D341Med (cell line): ENCODE data around the gene DICER1.

Source experiments
- DNase-seq: peaks from one replicate; pipeline ENCODE4 v3.0.0; 2012; ENCODE audit warnings: low spot score

DICER1 gene

DNA sequence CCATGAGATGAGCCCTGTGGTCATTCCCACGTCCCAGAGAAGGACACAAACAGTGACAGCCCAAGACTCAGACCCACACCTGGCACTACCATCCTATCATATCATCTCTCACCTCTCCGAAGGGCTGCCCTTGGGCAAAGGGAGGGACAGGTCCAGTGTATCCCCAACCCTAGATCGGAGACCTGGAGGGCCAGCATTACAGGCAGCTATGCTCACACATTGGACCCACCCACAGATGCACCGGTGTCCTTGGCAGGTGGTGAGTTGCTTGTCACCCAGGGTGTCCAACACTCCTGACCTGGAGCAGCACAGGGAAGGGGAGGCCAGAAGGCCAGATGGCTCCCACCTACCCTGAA, 117.4 kb downstream of the DICER1 start:
- peak; percentile 14 for DNase-seq

DNA sequence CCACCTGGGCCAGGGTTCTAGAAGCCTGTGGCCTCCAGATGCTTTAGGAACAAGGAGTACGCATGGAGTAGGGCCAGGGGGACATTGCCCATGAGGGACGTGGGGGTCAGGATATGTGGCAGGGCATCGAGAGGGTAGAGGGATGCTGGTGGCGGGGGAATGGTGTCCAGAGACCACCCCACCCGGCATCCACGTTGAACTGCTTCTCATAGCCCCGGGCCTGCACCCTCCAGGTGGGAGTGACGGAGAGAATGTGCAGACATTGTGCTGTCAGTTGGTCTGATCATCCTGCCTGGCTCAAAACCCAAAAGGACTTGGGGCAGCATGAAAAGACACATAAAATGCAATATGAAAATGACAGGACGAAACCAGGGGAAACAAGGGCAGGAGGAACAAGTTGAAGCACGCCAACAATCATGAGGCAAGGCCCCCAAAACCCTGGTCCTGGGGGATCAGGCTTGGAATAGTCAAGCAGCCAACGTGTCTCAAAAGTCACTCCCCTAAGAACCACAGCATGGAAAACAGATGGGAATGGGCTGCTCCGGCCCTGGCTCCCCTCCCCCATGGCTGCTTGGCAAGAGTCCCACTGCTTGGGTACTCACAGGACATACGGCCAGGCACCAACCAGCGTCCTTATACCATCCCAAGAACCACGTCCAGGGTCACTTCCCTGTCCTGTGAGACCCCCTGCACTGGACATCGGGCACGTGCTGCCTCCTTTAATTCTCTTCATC, 117.9 kb downstream of the DICER1 start:
- peak; percentile 27 for DNase-seq

DNA sequence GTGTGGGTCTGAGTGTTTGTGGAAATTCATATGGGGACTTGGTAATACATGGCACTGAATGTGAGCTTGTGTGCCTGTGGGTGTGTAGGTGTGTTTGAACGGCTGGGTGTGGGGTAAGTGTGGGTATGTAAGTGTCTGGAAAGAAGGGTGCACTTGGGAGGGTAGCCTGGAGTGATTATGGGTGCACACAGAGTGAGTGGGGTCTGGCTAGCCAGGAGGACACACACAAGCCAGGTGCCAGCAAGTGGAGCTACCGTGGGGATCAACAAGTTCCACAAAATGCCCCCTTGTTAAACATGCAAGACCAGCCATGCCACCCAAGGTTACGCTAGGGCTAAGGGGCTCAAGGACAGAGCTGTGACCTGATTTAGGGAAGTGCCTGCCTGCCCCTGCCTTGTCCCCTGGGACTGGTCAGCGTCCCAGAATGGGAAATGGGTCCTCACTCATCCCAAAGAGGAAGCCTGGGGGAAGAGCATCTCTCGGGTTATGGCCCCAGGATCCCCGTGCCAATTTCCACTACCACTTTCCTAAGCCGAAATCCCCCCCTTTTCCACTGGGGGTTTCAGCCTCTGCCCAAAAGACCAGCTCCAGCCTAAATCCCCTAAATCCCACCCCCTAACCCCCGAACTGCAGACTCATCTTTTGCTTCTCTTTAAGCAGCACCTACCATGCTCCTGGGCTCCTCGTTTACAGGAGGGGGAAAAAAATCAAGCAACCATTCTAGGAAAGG, 118.6 kb downstream of the DICER1 start:
- peak; percentile 15 for DNase-seq

DNA sequence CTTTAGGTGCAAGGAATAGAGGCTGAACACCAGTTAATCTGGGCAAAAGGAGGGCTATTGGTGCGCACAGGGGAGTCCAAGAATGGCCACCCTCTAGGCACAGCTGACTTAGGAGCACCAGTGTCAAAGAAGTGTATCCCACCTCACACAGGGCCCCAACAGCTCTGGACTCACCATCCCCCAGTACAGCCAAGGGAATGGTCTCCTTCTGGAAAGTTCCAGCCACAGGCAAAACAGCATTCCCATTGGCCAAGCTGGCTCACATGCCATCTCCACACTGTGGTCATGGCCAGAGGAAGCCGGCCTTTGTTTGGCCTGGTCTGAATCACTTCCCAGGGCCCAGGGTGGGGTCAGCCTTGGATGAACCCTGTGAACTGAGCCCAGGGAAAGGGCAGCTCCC, 120.1 kb downstream of the DICER1 start:
- DNase-seq, result peak; percentile 5
